GM19372 (cell line): Measurements from ENCODE around the gene TSC22D2.

ENCODE experiments used
- ATAC-seq: cut with Tn5 transposase; IDR thresholded peaks from one replicate; pipeline ENCODE4 v1.9.1; 2021; ENCODE audit warnings: mild to moderate bottlenecking, low read depth, moderate library complexity; ENCODE audit not compliant: unreplicated experiment

TSC22D2 gene

DNA sequence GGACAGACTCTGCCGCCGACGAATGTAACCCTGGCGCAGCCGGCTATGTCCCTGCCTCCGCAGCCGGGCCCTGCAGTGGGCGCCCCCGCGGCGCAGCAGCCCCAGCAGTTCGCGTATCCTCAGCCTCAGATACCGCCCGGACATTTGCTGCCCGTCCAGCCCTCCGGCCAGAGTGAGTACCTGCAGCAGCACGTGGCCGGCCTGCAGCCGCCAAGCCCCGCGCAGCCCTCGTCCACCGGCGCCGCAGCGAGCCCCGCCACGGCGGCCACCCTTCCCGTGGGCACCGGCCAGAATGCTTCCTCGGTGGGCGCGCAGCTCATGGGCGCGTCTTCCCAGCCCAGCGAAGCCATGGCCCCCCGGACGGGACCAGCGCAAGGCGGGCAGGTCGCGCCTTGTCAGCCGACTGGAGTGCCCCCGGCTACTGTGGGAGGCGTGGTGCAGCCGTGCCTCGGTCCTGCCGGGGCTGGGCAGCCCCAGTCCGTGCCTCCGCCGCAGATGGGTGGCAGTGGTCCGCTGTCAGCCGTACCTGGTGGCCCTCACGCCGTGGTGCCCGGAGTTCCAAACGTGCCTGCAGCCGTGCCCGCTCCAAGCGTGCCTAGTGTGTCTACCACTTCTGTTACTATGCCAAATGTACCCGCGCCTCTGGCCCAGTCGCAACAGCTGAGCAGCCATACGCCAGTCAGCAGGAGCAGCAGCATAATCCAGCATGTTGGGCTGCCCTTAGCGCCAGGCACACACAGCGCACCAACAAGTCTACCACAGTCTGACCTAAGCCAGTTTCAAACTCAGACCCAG, 2.4 kb downstream of the TSC22D2 start:
- ATAC-seq, result no peak

DNA sequence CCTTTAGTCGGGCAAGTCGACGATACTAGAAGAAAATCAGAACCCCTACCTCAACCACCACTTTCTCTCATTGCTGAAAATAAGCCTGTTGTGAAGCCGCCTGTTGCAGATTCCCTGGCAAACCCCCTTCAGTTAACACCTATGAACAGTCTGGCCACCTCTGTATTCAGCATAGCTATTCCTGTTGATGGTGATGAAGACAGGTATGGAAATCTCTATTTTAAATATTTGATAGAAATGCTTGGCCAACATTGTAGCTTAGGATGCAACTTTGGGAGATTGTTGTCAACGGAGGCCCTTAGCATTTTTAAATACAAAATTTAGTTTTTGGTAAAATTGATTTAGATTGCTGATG, 3.0 kb downstream of the TSC22D2 start:
- ATAC-seq, result no peak

DNA sequence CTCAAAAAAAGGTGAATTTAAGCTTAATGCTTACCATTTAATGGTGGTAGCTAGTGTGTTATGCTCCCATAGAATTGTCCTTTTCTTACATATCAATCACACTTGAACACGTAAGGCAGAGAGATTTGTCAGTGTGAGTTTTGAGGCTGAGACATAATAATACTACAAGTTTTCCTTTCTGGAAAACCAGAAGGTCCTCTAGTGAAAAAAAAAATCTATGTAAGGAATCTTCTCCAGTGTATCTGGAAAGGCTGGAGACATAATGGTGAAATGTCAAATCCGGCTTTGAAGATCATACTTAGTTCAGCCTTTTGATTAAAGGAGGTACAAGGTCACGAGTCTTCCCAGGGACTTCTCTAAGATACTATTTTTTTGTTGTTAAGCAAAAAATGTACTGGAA, 3.4 kb downstream of the TSC22D2 start:
- no peak for ATAC-seq

DNA sequence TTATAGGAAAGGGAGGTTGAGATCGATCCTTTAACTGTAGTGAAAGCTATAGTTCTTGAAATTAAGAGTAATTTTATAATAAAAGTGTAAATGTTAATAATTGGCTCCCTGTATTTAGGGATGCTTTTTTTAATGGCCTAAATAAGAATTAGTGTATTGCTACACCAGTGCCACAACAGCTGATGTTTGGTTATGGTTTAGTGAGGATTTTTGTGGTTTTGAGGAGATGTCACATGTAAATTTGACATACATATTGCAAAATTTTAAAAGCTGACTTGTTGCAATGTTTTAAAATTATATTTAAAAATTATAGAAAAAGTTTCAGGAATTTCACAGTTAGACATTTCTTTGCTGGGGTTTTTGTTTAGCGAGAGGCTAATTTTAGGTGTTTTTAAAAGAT, 3.9 kb downstream of the TSC22D2 start:
- ATAC-seq, result no peak

DNA sequence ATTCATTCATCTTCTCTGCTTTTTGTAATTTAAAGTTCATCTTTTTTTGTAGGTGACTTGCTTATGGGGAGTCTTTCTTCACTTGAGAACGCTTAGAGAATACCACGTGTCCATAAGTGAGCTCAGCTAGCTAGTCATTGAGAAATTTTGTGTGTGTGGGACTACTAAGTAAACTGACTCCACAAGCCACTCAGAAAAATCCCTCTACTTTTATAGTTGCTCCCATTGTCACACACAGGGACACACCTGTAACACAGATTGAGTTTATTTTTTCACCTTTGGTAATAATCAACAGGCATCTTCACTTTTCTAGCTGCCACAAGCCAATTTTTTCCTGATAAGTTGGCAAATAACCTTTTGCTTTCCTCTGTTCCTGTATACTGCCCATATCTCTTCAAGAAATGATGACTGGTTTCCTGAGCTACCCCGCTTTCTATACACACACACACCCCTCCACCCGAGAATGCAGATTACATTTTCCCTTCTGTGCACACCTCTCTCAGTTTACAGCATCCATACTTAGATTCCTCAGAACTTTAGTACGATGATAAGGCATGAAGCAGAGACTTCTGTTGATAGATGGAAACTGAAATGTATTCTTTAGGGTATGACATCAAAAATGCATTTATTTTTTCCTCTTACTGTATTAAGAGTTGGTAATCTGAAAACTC, 4.6 kb downstream of the TSC22D2 start:
- ATAC-seq, result no peak

DNA sequence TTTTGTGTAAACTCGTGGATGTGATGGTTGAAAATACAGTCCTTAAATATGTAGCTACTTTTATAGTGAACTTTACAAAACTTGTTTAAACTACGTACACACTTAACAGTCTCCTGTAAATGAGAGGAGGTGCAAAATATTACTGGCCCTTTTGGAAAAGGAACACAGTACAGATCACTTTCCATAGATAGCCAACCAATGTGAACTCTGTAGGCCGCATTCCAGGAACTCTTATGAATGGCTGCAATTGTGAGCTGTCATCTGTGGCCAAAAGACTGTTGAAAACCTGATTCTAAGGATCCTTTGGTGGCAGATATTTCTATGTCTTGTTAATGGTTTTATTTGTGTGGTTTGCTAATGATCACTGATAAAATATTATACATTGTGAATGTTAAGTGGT, 6.2 kb downstream of the TSC22D2 start:
- no peak for ATAC-seq

DNA sequence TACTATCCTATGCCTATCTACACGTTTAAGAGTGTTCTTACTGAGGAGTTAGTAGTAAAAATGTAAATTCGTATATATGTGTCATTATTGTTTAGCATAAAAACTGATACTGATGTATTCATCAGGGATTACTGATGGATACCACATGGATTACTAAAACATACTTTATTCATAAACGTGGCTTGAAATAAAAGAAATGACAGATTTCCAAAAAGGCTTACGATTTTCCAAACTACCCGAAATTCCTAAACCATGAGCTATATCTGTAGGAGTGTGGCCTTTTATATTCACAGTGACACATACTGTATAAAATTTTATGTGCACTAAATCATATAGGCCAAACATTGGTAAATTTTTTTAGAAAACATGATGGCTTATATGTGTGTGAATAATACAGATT, 6.9 kb downstream of the TSC22D2 start:
- ATAC-seq, result no peak

DNA sequence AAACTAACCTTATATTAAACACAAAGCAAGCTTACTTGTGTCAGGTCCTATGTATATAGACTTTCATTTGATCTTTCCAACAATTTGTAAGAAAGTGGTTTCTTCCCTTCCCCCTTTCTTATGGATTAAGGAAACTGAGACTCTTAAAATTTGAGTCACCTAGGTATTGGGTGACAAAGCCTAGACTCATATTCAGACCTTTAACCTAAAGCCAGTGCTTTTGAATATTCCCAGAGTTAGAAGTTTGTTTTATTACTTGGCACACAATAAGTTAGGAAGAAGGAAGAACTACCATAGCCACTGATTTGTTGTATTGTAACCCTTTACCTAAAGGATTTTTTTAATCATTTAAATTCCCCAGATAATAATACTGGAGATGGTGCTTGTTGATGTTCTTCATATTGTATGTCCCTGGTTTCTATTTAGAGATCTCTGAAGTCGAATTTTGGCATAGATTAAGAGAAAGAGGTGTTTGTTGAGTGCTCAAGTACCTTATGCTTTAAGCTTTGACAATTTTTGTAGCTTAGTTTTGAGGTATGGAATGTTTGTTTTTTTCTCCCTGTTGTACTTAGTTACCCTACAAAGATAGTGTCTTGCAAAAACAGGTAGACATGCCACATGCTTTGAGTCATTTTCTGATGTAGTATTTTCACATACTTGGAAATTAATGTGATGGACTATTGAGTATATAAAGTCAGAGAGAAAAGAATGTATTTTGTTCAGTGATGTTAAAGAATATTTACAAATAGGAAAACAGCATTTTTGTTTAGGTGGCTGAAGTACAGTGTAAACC, 11.2 kb downstream of the TSC22D2 start:
- ATAC-seq, result no peak

DNA sequence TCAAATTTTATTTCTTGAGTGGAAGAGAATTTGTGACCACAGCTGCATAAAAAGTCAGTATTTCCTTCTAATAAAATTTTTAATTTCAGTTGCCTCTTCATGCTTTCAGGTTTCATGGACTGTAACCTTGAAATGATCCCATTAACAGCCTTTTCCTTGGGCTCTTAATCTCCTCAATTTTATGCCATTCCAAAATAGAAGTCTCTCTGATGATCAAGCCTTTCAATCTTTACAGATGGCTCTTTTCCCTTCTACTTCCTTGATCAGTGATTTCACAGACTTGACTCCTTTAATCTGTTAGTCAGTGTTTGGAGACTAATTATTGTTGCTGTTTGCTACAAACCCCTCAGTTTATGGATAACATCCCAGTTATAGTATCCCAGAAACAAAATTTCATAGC, 11.9 kb downstream of the TSC22D2 start:
- no peak for ATAC-seq

DNA sequence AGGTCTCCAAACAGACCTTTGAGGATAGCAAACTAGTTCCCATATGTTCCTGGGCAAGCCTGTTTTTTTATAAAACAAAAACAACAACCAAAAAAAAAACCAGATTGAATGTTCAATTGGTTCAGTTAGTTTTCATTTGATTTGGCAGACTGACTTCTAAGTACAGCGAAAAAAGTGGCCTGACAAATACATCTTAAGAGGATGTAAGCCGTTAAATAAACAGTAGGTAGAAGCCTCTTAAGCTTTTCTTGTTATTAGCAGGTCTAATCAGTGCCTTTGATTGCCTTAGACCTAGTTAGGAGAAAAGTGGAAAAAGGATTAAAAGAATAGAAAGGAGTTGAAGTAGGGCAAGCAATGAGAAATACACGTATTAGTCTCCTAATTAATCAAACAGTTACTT, 13.2 kb downstream of the TSC22D2 start:
- ATAC-seq, result no peak

DNA sequence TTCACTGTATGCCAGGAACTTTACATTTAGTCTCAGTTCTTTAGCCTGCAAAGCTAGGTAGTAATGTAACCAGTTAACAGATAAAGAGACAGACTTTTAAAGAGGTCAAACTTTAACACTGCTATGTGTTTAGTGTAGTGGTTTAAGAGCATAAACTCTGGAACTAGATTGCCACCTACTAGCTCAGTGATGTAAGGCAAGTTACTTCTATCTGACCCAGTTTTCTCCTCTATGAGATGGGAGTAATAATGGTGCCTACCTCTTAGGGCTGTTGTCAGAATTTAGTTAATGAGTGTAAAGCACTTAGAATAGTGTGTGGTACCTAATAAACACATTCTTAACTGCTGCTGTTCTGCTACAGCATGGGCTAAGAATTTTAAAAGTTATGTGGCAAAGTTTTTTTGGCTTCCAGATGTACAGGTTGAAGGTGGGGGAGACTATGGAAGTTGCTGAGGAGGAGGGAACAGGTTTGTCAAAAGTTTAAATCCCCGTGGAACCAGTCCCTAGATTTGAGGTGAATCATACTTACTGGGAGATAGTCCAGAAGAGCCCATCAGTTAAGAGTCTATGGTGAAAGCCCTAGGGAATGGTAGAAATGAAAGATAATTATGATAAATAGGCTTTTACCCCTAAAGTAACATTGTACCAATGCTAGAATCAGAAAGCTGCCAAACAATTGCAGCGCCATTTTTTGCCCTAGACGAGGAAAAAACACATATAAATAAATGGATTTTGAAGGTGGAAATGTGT, 13.9 kb downstream of the TSC22D2 start:
- ATAC-seq, result no peak

DNA sequence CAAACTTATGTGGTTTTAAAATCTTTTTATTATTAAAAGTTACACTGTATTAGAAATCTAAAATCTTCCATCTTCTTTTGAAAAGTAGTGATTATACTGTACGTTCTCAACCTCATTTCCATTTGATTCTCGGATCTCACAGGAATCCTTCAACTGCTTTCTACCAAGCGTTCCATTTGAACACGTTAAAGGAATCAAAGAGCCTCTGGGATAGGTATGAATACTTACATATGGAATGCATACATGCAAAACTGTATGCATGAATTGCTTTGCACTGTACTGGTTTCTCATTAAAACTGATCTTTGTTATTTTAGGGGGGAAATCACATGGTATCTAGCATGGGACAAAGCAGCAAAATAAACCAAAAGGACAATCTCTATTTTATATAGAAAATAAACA, 14.8 kb downstream of the TSC22D2 start:
- ATAC-seq, result no peak

DNA sequence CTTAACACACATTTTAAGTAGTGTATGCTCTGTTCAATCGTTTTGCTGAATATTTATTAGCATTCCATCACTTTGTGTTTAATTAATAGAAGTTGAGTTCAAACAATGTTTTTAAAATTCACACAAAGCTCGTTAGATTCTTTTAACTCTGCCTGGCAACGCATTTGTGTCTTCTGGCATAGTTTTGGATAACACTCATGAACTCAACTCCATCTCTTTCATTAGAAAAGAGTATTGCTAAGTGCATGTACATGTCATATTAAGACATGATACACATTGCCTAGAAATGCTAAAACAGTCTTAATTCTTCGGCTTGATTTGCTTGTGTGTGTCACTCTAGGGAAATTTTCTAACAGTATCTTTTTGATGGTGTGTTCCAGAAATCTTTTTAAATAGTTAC, 15.7 kb downstream of the TSC22D2 start:
- no peak for ATAC-seq

DNA sequence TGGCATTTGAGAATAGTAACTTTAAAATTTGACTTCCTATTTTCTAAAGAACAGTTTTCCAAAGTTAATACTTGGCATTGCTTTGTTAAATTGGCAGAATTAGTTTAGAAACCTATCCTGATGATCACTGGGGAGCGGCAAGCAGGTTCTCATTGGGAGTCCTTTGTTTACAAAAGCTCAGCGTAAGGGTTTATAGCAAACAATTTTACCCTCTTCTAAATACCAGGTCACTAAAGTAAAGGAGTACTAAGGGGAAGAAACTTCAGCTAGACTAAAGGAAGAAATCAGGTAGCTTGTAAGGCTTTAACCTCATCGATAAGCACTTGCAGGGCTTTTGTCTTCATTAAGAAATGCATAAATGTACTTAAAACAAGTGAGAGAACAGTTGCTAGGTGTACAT, 18.2 kb downstream of the TSC22D2 start:
- ATAC-seq, result no peak

DNA sequence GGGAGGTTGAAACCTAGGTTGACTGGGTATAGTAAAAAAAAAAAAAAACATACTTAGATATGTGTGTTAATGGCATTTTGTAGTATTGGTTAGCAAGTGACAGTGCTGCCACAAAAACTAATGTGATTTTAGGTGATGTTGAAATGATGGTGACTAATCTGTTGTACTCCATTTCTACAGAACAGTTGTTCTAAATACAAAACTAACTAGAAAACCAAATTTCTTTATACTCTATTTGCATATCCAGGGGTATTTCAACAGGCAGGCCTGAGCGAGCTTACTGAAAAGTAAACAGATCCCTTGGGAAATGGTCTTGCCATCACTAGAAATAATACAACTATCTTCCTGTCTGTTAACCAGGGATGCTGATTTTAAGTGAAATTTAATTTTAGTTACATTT, 20.5 kb downstream of the TSC22D2 start:
- no peak for ATAC-seq

DNA sequence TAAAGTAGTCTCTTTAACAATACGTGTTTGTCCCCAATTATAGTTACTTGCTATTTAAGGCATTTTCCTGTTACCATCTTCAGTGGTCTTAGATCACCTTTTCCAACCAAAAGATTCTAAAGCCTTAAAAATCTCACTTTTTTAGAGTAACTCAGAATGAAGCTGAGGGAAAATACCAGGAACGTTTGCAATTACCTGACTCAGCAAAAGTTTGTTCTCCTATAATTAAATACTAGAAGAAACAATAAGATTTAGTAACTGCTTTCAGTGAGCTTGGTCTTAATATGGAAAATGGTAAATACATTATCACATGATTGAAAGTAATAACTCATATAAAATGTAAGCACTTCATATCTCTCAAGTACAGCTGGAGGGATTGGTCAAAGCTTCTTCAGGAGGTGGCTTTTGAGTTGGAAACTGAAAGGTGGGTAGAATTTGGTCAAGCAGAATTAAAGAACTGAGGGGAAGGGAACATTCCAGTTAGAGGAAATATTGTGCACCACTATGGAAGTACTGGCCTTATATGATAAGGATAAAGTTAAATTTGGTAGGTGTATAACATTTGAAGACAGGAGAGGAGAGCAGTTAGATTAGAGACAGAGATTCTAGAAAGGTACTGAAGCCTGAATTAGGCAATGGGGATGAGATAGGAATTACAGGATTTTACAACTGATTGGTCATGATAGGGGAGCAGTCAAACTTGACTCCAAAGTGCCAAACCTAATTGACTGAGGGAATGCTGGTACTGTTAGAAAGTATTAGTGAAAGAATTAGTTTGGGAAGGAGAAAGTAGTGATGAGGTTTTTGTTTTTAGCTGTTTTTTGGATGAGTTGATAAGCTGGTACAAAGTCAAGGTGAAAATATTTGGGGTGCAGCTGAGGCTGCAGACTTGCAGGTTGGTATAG, 21.9 kb downstream of the TSC22D2 start:
- no peak for ATAC-seq

DNA sequence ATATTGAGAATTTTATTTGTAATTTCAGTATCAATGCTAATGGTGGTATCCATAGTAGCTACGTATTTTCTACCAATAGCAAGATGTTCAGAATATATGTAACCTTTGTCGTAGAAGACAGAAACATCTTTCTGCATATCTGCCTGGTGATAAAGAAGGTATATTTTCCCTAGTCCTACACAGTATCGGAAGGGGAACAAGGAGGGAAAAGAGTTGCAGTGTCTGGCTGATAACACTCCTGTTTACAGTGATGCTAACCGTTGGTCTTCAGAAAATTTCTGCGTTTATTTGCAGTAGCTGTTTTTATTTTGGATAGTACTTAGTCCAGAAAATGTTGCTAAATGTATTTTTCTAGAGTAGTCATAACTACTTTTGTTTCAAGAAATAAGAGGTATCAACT, 25.2 kb downstream of the TSC22D2 start:
- no peak for ATAC-seq

DNA sequence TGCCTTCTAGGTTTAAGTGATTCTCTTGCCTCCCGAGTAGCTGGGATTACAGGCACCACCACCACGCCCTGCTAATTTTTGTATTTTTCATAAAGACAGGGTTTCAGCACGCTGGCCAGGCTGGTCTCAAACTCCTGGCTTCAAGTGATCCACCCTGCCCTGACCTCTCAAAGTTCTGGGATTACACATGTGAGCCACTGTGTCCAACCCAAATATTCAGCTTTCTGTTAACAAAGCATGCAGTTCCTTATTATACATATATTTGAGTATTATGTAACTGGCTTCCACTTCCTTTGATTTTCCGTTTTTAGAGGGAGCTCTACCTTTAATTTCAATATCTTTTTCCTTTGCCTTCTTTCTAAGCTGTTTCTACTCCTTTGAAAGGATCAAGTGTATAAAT, 26.1 kb downstream of the TSC22D2 start:
- no peak for ATAC-seq

DNA sequence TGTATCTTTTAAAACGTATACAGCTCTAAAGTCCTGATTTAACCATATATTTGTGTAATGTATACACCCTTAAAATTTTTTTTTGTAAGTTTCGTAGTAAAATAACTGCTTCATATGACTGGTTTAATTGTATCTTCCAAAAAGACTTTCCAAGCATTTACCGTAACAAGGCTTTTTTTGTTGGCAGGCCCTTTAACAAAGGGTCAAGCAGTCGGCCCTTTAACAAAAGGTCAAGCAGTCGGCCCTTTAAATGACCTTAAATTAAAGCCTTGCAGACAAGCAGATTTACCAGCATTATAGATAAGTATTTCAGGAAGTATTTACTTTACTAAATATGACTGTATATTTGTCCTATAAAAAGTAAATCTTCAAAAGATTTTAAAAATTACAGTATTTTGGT, 28.1 kb downstream of the TSC22D2 start:
- ATAC-seq, result no peak

DNA sequence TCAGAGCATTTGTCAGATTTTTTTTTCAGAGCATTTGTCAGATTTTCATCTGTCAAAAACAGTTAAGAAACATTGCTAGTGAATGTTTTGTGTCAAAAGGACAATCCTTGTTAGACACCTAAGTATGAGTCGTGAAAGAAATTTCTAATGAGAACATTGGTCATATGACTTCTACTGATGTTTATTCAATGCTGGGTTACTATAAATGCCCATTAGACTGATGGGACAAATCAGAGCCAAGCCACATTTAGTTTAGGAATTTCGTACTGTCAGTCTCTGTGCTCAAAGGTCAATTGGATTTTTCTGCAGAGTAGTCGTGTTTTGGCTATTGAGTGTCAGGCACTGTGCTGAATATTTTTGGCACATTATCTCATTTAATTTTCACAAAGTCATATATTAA, 31.6 kb downstream of the TSC22D2 start:
- ATAC-seq, result no peak
